SJCRH30 (cell line): ENCODE measurements around the gene CWC22. TPM values are rescaled to one million over a fixed set of nuclear protein-coding genes. Genes with fewer than 3 reads are reported as not detected.

Experiments
- DNase-seq, 2 experiments: peaks; one replicate each; pipeline ENCODE4 v3.0.0-alpha.2; 2015 to 2020
- H3K27ac ChIP-seq: fragments of 250-450 bp; sonication (Bioruptor Pico); 2 replicates; pipeline ENCODE4 v1.5.1; 2020; ENCODE audit warnings: mild to moderate bottlenecking, moderate library complexity
- H3K27me3 ChIP-seq: fragments of 250-450 bp; sonication (Bioruptor Pico); 2 replicates; pipeline ENCODE4 v1.5.1; 2020; ENCODE audit warnings: mild to moderate bottlenecking, moderate library complexity
- H3K36me3 ChIP-seq: fragments of 250-450 bp; sonication (Bioruptor Pico); 2 replicates; pipeline ENCODE4 v1.5.1; 2020; ENCODE audit warnings: mild to moderate bottlenecking, moderate library complexity
- H3K4me1 ChIP-seq: fragments of 250-450 bp; sonication (Bioruptor Pico); 2 replicates; pipeline ENCODE4 v1.5.1; 2020; ENCODE audit warnings: mild to moderate bottlenecking, moderate library complexity
- H3K4me3 ChIP-seq: fragments of 250-450 bp; sonication (Bioruptor Pico); 2 replicates; pipeline ENCODE4 v1.5.1; 2020; ENCODE audit warnings: mild to moderate bottlenecking, moderate library complexity
- H3K9me3 ChIP-seq: fragments of 250-450 bp; sonication (Bioruptor Pico); replicated peaks from 2 replicates; pipeline ENCODE4 v1.5.1; 2020; ENCODE audit warnings: mild to moderate bottlenecking, moderate library complexity
- total RNA-seq: library from RNA; depleted of rRNA; stranded (reverse); fragments of >200 nt; shearing (Covaris generic); gene quantifications from 2 replicates; pipeline ENCODE4 v1.2.3, GENCODE V29; 2014; rRNA removed

Gene CWC22
- total RNA-seq, 1 experiment from 2014 or later, result 44.5 TPM

- H3K4me3 ChIP-seq, result no peak overlapping the region
- no peak overlapping the region for H3K27ac ChIP-seq
- H3K36me3 ChIP-seq, result no peaks in the 10 kb centered on the region
- no peaks in the 10 kb centered on the region for H3K9me3 ChIP-seq
- H3K27me3 ChIP-seq, result no peaks in the 10 kb centered on the region
- no peaks in the 10 kb centered on the region for H3K4me1 ChIP-seq
- DNase-seq, result no peak
Observed at GRCh38 chr2:179913809-179914208, 93.3 kb downstream of the CWC22 start.

- no peak overlapping the region for H3K4me3 ChIP-seq
- no peaks in the 10 kb centered on the region for H3K36me3 ChIP-seq
- no peaks in the 10 kb centered on the region for H3K9me3 ChIP-seq
- no peaks in the 10 kb centered on the region for H3K4me1 ChIP-seq
- DNase-seq, result no peak
- no peaks in the 10 kb centered on the region for H3K27me3 ChIP-seq
- H3K27ac ChIP-seq, result no peak overlapping the region
Observed at GRCh38 chr2:179911569-179911968, 95.5 kb downstream of the CWC22 start.

GRCh38 chr2:179910735-179911113 is 96.4 kb downstream of the CWC22 start:
- Histone ChIP-seq H3K27me3 (no peaks in the 10 kb centered on the region), H3K4me3 (no peak overlapping the region), H3K9me3 (no peaks in the 10 kb centered on the region), H3K4me1 (no peaks in the 10 kb centered on the region), H3K36me3 (no peaks in the 10 kb centered on the region), H3K27ac (no peak overlapping the region)
- no peak for DNase-seq

GRCh38 chr2:179909845-179910734 is 97.0 kb downstream of the CWC22 start:
- no peak overlapping the region for H3K4me3 ChIP-seq
- DNase-seq, result no peak
- H3K4me1 ChIP-seq, result no peaks in the 10 kb centered on the region

GRCh38 chr2:179900655-179901054 is 106.4 kb downstream of the CWC22 start:
- H3K4me1 ChIP-seq, result no peaks in the 10 kb centered on the region; the same call in 1 of the 2 replicates
- no peak overlapping the region for H3K27ac ChIP-seq
- H3K4me3 ChIP-seq, result no peak overlapping the region
- no peaks in the 10 kb centered on the region for H3K36me3 ChIP-seq
- H3K27me3 ChIP-seq, result no peaks in the 10 kb centered on the region; the same call in 1 of the 2 replicates
- DNase-seq, result peak in 1 of 2 experiments; percentile 9
- no peaks in the 10 kb centered on the region for H3K9me3 ChIP-seq

More at GRCh38 chr2:179909845-179910734, 97.0 kb downstream of the CWC22 start:
- no peaks in the 10 kb centered on the region for H3K36me3 ChIP-seq
- no peaks in the 10 kb centered on the region for H3K9me3 ChIP-seq
- H3K27ac ChIP-seq, result no peak overlapping the region
- no peaks in the 10 kb centered on the region for H3K27me3 ChIP-seq

GRCh38 chr2:179899666-179900065 is 107.4 kb downstream of the CWC22 start:
- no peak overlapping the region; the same call in 1 of the 2 replicates for H3K27ac ChIP-seq
- H3K4me3 ChIP-seq, result no peak overlapping the region
- no peaks in the 10 kb centered on the region; the same call in 1 of the 2 replicates for H3K4me1 ChIP-seq
- no peak for DNase-seq
- no peaks in the 10 kb centered on the region; the same call in 1 of the 2 replicates for H3K27me3 ChIP-seq
- no peaks in the 10 kb centered on the region for H3K9me3 ChIP-seq
- H3K36me3 ChIP-seq, result no peaks in the 10 kb centered on the region

- no peaks in the 10 kb centered on the region for H3K9me3 ChIP-seq
- H3K4me3 ChIP-seq, result no peak overlapping the region
- no peaks in the 10 kb centered on the region; the same call in 1 of the 2 replicates for H3K4me1 ChIP-seq
- H3K27ac ChIP-seq, result no peak overlapping the region; the same call in 1 of the 2 replicates
- DNase-seq, result peak; percentile 50 to 75
- no peaks in the 10 kb centered on the region; the same call in 1 of the 2 replicates for H3K27me3 ChIP-seq
- H3K36me3 ChIP-seq, result no peaks in the 10 kb centered on the region
Observed at GRCh38 chr2:179898873-179899272, 108.2 kb downstream of the CWC22 start.

Other genes with a start within 250 kb of the CWC22 start
- 0.84 and 2.1 TPM in 2 replicates for gene ZNF385B, start 145.7 kb downstream of the CWC22 start, total RNA-seq